ENCODE measurements around the gene ZNF117.
"Not testable (repeated sequence)": the region's sequence is repeated elsewhere in the genome, so short reads cannot be mapped to it uniquely, and the experiment has no call there.

GRCh38 chr7:64948774-64949173 lies 42.1 kb downstream of the ZNF117 start:
- TF ChIP-seq, protein P1, sequence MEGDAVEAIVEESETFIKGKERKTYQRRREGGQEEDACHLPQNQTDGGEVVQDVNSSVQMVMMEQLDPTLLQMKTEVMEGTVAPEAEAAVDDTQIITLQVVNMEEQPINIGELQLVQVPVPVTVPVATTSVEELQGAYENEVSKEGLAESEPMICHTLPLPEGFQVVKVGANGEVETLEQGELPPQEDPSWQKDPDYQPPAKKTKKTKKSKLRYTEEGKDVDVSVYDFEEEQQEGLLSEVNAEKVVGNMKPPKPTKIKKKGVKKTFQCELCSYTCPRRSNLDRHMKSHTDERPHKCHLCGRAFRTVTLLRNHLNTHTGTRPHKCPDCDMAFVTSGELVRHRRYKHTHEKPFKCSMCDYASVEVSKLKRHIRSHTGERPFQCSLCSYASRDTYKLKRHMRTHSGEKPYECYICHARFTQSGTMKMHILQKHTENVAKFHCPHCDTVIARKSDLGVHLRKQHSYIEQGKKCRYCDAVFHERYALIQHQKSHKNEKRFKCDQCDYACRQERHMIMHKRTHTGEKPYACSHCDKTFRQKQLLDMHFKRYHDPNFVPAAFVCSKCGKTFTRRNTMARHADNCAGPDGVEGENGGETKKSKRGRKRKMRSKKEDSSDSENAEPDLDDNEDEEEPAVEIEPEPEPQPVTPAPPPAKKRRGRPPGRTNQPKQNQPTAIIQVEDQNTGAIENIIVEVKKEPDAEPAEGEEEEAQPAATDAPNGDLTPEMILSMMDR (conservative IDR thresholded peaks at IDR 0.05; ENCODE audit: low read length), result not testable (repeated sequence)
- TF ChIP-seq EZH2phosphoT487 (IDR thresholded peaks at IDR 0.05; ENCODE audit: borderline replicate concordance), result not testable (repeated sequence)
